ENCODE data around the gene TAS2R60.

Gene TAS2R60

DNA sequence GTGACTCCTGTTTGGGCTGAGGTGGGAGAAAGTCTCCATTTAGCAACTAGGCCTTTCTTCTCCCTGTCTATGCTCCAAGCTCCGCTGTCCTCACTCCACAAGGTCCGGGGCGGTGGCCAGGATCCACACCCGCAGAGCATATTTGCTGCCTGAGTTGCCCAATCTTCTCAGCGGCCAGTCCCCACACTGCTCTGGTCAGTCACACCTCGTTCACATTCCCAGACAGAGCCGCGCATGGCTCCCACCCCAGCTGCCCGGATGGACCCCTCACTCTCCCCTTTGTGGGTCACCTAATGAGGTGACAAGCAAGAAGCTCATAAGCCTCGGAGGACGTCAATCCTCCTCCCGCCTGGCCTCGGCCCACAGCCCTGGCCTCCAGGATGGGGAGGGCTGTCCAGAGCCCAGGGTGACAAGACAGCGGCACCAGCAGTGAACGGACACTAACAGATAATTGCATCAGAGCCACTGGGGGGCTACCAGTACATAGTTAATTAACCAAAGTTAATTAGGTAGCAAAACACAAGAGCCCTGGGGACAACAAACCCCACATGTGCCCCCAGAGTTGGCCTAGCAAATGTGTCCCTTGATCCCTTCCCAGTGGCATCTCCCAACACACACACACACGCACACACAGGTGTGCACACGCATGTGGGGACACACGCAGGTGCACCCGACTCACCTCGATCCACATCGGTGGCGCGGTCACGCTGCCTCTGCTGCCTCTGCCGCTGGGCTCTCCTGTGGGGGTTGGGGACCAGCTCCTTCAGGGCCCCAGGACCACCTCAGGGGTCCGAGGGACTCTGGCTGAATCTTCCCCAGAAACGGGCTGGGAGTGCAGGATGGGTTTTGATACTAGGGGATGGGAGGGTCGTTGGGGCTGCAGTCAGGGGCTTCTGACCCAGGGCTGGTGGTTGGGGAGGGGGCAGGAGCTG lies 46.4 kb upstream of the TAS2R60 start:
- no peak overlapping the region for H3K4me3 ChIP-seq (ENCODE audit: low read depth, low read length)
- TF ChIP-seq, protein P1, sequence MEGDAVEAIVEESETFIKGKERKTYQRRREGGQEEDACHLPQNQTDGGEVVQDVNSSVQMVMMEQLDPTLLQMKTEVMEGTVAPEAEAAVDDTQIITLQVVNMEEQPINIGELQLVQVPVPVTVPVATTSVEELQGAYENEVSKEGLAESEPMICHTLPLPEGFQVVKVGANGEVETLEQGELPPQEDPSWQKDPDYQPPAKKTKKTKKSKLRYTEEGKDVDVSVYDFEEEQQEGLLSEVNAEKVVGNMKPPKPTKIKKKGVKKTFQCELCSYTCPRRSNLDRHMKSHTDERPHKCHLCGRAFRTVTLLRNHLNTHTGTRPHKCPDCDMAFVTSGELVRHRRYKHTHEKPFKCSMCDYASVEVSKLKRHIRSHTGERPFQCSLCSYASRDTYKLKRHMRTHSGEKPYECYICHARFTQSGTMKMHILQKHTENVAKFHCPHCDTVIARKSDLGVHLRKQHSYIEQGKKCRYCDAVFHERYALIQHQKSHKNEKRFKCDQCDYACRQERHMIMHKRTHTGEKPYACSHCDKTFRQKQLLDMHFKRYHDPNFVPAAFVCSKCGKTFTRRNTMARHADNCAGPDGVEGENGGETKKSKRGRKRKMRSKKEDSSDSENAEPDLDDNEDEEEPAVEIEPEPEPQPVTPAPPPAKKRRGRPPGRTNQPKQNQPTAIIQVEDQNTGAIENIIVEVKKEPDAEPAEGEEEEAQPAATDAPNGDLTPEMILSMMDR (IDR thresholded peaks at IDR 0.05; ENCODE audit: low read depth, low read length, missing control alignments): no peak
- in situ Hi-C loops (cut with HindIII; ENCODE audit: low pct_ligation_motif_present, low sequenced_read_pairs): no loop called here
- DNase-seq: no peak
- H3K27ac ChIP-seq: no peak overlapping the region
- H3K27me3 ChIP-seq (replicated peaks): no peaks in the 10 kb centered on the region
- H3K36me3 ChIP-seq (replicated peaks): peaks cover 12% of the 10 kb centered on the region

GRCh38 chr7:143397710-143398530 lies 45.3 kb upstream of the TAS2R60 start:
- peaks cover 2% of the 10 kb centered on the region for H3K36me3 ChIP-seq (replicated peaks)
- H3K27ac ChIP-seq: no peak overlapping the region
- no peak overlapping the region for H3K4me3 ChIP-seq (ENCODE audit: low read depth, low read length)
- no peak for DNase-seq
- no peaks in the 10 kb centered on the region for H3K27me3 ChIP-seq (replicated peaks)
- TF ChIP-seq, protein P1 (IDR thresholded peaks at IDR 0.05; ENCODE audit: low read depth, low read length, missing control alignments): no peak
- in situ Hi-C loops (cut with HindIII; ENCODE audit: low pct_ligation_motif_present, low sequenced_read_pairs): no loop called here

DNA sequence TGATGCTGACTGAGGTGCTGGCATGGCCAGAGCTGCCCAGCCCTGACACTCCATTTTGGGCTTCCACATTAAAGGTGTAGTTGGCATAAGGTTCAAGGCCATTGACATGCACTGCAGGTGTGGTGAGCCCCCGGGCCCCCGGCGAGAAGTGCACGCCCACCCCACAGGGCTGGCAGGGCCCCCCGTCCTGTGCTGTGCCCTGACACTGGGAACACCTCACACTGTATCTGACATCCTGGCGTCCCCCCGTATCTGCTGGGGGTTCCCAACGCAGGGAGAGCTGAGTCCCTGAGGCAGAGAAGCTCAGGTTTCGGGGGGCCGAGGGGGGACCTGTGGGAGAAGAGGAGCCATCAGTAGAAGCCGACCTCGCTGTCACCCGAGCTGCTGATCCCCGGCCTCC lies 44.6 kb upstream of the TAS2R60 start:
- DNase-seq: no peak
- no peak overlapping the region for H3K4me3 ChIP-seq (ENCODE audit: low read depth, low read length)
- in situ Hi-C loops (cut with HindIII; ENCODE audit: low pct_ligation_motif_present, low sequenced_read_pairs): no loop called here
- H3K27me3 ChIP-seq (replicated peaks): no peaks in the 10 kb centered on the region
- no peak overlapping the region for H3K27ac ChIP-seq
- no peaks in the 10 kb centered on the region for H3K36me3 ChIP-seq (replicated peaks)
- TF ChIP-seq, protein P1 (IDR thresholded peaks at IDR 0.05; ENCODE audit: low read depth, low read length, missing control alignments): no peak

- in situ Hi-C loops (cut with HindIII; ENCODE audit: low pct_ligation_motif_present, low sequenced_read_pairs): no loop called here
- TF ChIP-seq, protein P1 (IDR thresholded peaks at IDR 0.05; ENCODE audit: low read depth, low read length, missing control alignments): no peak
- Histone ChIP-seq H3K27ac (no peak overlapping the region), H3K27me3 (replicated peaks) (no peaks in the 10 kb centered on the region), H3K36me3 (replicated peaks) (no peaks in the 10 kb centered on the region), H3K4me3 (ENCODE audit: low read depth, low read length) (no peak overlapping the region)
- DNase-seq: no peak
Observed at GRCh38 chr7:143399151-143399550, 44.1 kb upstream of the TAS2R60 start.

DNA sequence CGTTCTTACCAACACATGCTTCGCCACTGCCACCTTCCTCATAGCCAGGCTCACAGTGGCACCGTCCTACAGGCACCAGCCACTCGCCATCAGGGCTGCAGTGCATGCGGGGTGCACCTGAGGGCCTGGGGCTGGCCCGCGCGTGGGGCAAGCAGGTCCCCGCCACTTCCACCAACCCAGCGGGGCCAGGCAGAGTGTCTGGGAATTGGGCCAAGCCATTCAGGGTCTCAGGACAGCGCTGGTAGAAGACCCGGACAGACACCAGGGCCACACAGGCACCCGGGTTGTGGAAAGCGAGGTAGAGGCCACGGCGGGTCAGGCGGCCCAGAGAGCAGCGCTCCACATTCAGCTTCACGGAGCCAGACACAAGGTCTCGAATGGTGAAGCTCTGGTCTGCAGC lies 43.6 kb upstream of the TAS2R60 start:
- in situ Hi-C loops (cut with HindIII; ENCODE audit: low pct_ligation_motif_present, low sequenced_read_pairs): no loop called here
- H3K27ac ChIP-seq: no peak overlapping the region
- H3K36me3 ChIP-seq (replicated peaks): no peaks in the 10 kb centered on the region
- no peaks in the 10 kb centered on the region for H3K27me3 ChIP-seq (replicated peaks)
- TF ChIP-seq, protein P1 (IDR thresholded peaks at IDR 0.05; ENCODE audit: low read depth, low read length, missing control alignments): no peak
- no peak overlapping the region for H3K4me3 ChIP-seq (ENCODE audit: low read depth, low read length)
- DNase-seq: no peak

Measured in brain microvascular endothelial cell (primary cell).